Measurements from ENCODE around the gene ANKRD11.
A peak's percentile ranks its signal among the peaks of the same experiment; 100 is the strongest.
"Not testable (repeated sequence)": the region's sequence is repeated elsewhere in the genome, so short reads cannot be mapped to it uniquely, and the experiment has no call there.

ANKRD11 gene

DNA sequence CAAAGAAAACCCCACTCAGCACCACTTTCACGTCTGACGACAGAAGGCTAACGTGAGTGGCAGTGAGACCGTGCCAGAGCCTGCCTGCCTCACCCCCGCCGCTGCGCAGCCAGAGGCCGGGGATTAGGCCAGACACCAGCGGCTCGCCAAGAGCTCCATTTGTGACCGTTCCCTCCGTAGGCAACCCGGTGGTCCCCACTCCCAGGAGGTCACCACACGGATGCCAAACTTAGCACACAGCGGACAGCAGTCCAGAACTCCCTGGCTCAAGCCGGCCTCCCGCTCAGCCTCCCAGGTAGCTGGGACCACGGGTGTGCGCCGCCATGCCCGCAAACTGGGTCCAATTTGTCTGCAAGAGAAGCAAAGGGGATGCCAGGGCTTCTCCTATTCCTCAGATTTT lies 104.6 kb downstream of the ANKRD11 start:
- H3K4me2 ChIP-seq (ENCODE audit: low read length) = no peak overlapping the region
- H3K9ac ChIP-seq = no peak overlapping the region
- peaks cover 87% of the 10 kb centered on the region for H3K79me2 ChIP-seq
- H2AFZ ChIP-seq = no peak overlapping the region
- no peaks in the 10 kb centered on the region for H3K36me3 ChIP-seq (ENCODE audit: control insufficient read depth, insufficient read depth, low read length)
- peaks cover 4% of the 10 kb centered on the region for H3K4me1 ChIP-seq
- H3K9me3 ChIP-seq (ENCODE audit: control insufficient read depth, low read length) = no peaks in the 10 kb centered on the region
- no peak overlapping the region for H3K27ac ChIP-seq
- H3K27me3 ChIP-seq (ENCODE audit: control insufficient read depth, insufficient read depth, low read length) = no peaks in the 10 kb centered on the region
- TF ChIP-seq, protein P1, sequence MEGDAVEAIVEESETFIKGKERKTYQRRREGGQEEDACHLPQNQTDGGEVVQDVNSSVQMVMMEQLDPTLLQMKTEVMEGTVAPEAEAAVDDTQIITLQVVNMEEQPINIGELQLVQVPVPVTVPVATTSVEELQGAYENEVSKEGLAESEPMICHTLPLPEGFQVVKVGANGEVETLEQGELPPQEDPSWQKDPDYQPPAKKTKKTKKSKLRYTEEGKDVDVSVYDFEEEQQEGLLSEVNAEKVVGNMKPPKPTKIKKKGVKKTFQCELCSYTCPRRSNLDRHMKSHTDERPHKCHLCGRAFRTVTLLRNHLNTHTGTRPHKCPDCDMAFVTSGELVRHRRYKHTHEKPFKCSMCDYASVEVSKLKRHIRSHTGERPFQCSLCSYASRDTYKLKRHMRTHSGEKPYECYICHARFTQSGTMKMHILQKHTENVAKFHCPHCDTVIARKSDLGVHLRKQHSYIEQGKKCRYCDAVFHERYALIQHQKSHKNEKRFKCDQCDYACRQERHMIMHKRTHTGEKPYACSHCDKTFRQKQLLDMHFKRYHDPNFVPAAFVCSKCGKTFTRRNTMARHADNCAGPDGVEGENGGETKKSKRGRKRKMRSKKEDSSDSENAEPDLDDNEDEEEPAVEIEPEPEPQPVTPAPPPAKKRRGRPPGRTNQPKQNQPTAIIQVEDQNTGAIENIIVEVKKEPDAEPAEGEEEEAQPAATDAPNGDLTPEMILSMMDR (IDR thresholded peaks at IDR 0.05) = no peak
- H3K4me3 ChIP-seq (ENCODE audit: low read depth, low read length) = no peak overlapping the region

DNA sequence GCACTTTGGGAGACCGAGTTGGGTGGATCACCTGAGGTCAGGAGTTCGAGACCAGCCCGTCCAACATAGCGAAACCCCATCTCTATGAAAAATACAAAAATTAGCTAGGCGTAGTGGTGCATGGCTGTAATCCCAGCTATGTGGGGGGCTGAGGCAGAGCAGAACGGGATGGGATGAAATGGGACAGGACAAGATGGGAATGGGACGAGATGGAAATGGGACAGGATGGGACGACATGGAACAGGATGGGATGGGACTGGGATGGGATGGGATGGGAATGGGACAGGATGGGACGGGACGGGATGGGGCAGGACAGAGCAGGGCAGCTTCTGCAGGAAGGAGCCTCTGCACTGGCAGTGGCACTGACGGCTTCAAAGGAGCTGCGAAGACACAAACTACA lies 106.1 kb downstream of the ANKRD11 start:
- Histone ChIP-seq H3K9me3 (ENCODE audit: control insufficient read depth, low read length) (no peaks in the 10 kb centered on the region), H3K27me3 (ENCODE audit: control insufficient read depth, insufficient read depth, low read length) (no peaks in the 10 kb centered on the region), H3K4me2 (ENCODE audit: low read length) (no peak overlapping the region), H3K4me1 (peaks cover 7% of the 10 kb centered on the region), H3K9ac (no peak overlapping the region), H3K36me3 (ENCODE audit: control insufficient read depth, insufficient read depth, low read length) (no peaks in the 10 kb centered on the region), H3K4me3 (ENCODE audit: low read depth, low read length) (no peak overlapping the region), H3K79me2 (peaks cover 89% of the 10 kb centered on the region), H3K27ac (no peak overlapping the region), H2AFZ (no peak overlapping the region)
- TF ChIP-seq, protein P1 (IDR thresholded peaks at IDR 0.05) = no peak

DNA sequence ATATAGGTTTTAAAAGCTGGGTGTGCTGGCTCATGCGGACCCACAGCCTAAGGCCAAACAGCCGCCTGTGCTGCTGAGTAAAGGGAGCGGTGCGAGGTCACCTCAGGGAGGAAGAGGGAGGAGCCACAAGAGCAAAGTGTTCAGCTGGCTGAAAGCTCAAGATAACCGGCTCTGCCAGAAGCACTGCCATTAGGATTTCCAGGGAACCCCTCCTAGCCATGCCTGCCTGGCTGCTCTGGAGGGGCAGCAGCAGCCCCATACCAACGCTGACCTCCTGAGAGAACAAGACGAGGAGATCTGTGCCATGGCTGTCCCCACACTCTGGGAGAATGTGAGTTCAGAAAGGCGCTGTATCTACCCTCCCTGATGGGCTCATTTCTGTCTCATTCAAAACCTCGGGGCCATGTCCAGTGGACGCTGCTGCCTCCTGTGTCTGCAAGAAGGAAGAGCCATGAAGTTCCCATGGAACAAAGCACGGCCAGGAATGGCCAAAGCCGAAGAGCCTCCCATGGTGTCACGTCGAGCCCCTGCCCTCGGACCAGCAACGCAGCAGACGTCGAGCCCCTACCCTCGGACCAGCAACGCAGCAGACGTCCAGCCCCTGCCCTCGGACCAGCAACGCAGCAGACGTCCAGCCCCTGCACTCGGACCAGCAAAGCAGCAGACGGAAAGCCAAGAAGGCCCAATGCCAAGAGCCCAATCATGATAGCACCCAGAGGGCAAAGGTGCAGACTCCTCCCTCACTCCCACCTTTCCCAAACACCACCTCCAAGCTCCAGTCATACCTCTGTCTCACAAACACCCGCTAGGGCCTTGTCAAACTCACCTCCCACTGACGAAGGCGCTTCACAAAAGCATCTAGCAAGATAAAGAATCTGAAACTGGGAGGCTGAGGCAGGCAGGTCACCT lies 107.0 kb downstream of the ANKRD11 start:
- Histone ChIP-seq H3K4me2 (ENCODE audit: low read length) (peak overlapping the region; percentile 17), H3K9me3 (ENCODE audit: control insufficient read depth, low read length) (no peaks in the 10 kb centered on the region), H3K4me3 (ENCODE audit: low read depth, low read length) (no peak overlapping the region), H3K4me1 (peaks cover 14% of the 10 kb centered on the region), H2AFZ (no peak overlapping the region), H3K27ac (no peak overlapping the region), H3K9ac (no peak overlapping the region), H3K27me3 (ENCODE audit: control insufficient read depth, insufficient read depth, low read length) (no peaks in the 10 kb centered on the region), H3K36me3 (ENCODE audit: control insufficient read depth, insufficient read depth, low read length) (no peaks in the 10 kb centered on the region), H3K79me2 (peaks cover 83% of the 10 kb centered on the region)
- TF ChIP-seq, protein P1 (IDR thresholded peaks at IDR 0.05) = no peak

DNA sequence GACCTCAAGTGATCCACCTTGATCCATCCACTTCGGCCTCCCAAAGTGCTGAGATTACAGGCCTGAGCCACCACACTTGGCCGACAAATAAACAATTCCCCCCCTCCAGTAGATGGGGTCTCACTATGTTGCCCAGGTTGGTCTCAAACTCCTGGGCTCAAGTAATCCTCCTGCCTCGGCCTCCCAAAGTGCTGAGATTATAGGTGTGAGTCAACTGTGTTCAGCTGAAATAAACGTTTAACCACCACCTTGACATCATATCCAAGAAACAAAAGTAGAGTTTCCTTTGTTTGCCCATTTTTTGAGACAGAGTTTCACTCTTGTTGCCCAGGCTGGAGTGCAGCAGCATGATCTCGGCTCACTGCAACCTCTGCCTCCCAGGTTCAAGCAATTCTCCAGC lies 107.8 kb downstream of the ANKRD11 start:
- not testable (repeated sequence) for H2AFZ ChIP-seq; H3K4me3 ChIP-seq (ENCODE audit: low read depth, low read length); H3K36me3 ChIP-seq (ENCODE audit: control insufficient read depth, insufficient read depth, low read length); H3K9ac ChIP-seq; H3K27ac ChIP-seq; H3K9me3 ChIP-seq (ENCODE audit: control insufficient read depth, low read length); H3K27me3 ChIP-seq (ENCODE audit: control insufficient read depth, insufficient read depth, low read length)
- peak overlapping the region; percentile 17 for H3K4me2 ChIP-seq (ENCODE audit: low read length)
- H3K79me2 ChIP-seq = peaks cover 85% of the 10 kb centered on the region
- H3K4me1 ChIP-seq = peaks cover 15% of the 10 kb centered on the region

DNA sequence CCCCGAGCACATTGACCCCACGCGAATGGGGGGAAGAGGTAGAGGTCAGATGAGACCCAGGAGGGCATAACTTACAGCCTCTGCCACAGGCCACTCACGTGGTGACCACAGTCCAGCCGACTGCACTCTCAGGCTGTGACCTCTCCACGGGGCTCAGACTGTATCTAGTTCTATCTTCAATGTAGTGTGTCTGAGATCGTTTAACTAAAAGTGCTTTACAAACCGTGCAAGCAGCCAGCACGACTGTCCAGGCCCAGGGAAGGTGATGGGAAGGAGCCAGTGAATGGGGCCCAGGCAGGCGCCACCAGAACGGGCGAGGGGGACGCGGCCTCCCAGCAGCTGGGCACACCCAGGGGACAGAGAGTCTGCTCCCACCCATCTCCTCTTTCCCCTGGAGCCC lies 108.6 kb downstream of the ANKRD11 start:
- Histone ChIP-seq H3K79me2 (peaks cover 83% of the 10 kb centered on the region), H3K4me3 (ENCODE audit: low read depth, low read length) (no peak overlapping the region), H3K27ac (no peak overlapping the region), H3K4me2 (ENCODE audit: low read length) (no peak overlapping the region), H3K9me3 (ENCODE audit: control insufficient read depth, low read length) (no peaks in the 10 kb centered on the region), H3K36me3 (ENCODE audit: control insufficient read depth, insufficient read depth, low read length) (no peaks in the 10 kb centered on the region), H2AFZ (no peak overlapping the region), H3K9ac (no peak overlapping the region), H3K4me1 (peaks cover 15% of the 10 kb centered on the region), H3K27me3 (ENCODE audit: control insufficient read depth, insufficient read depth, low read length) (no peaks in the 10 kb centered on the region)
- TF ChIP-seq, protein P1 (IDR thresholded peaks at IDR 0.05) = no peak

Data from parathyroid adenoma (tissue), 2 donors.